ENCODE measurements around the gene TEX54. TPM values are rescaled to one million over a fixed set of nuclear protein-coding genes. Genes with fewer than 3 reads are reported as not detected.

The TEX54 gene
- total and polyA plus RNA-seq, 2 of the 13 experiments (the other 11 are each of a cell fraction or from before 2014, with no cell fraction given) = not detected

DNA sequence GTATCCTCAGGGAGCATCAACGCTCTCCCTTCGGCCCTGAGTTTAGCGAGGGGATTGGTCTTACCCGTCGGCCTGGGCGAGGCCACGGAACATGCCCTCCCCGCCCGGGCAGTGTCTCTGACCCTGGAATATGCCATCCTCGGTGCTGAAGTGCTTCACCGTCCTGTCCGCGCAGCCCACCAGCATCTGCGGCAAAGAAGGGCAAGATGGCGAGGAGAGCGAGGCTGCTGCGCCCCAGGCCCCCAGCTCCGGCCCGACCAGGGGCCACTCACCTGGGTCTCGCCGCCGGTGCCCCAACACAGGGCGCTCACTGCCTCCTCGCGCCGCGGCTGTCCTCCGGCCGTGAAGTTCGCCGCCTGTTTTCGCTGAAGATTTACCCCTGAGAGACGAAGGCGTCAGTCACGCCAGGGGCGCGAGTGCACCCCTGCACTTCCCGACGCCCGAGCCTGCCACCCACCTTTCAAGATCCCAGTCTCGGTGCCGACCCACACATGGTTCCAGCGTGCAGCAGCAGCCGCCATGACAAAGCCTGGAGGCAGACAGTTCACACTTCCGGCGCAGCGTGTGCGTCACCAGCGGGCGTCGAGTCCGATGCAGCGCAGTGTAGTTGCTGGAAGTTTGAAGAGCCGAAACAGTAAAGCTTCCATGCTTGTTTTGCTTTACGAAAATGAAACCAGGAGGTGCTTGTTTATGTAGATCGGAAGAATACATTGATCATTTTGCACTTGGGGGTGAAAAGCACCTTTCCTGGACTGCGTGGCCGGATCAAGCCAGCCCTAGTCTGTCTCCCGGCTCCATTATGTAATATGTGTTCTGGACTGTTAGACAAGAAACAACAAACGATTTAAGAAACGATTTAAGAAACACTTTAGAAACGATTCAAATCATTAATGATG, 6.7 kb upstream of the TEX54 start, which contains the start of gene WDR74 (continued):
- TF ChIP-seq, protein P1, sequence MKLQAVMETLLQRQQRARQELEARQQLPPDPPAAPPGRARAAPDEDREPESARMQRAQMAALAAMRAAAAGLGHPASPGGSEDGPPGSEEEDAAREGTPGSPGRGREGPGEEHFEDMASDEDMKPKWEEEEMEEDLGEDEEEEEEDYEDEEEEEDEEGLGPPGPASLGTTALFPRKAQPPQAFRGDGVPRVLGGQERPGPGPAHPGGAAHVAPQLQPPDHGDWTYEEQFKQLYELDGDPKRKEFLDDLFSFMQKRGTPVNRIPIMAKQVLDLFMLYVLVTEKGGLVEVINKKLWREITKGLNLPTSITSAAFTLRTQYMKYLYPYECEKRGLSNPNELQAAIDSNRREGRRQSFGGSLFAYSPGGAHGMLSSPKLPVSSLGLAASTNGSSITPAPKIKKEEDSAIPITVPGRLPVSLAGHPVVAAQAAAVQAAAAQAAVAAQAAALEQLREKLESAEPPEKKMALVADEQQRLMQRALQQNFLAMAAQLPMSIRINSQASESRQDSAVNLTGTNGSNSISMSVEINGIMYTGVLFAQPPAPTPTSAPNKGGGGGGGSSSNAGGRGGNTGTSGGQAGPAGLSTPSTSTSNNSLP (IDR thresholded peaks at IDR 0.05; ENCODE audit: low read depth, low read length) = no peak
- TF ChIP-seq RNF2 (conservative IDR thresholded peaks at IDR 0.05; ENCODE audit: low read depth) (no peak), FOXP1 (IDR thresholded peaks at IDR 0.05) (no peak), FOXP1 (CRISPR knock-in tag; IDR thresholded peaks at IDR 0.05) (peak; percentile 51; the same call in 1 of the 2 replicates), FOSL2 (CRISPR knock-in tag; IDR thresholded peaks at IDR 0.05) (peak; percentile 75), NFE2L1 (CRISPR knock-in tag; IDR thresholded peaks at IDR 0.05; ENCODE audit: borderline replicate concordance) (no peak), HNF4A (CRISPR knock-in tag; IDR thresholded peaks at IDR 0.05) (peak; percentile 31; the same call in 1 of the 2 replicates), SMC3 (IDR thresholded peaks at IDR 0.05; ENCODE audit: low read length) (no peak), ZNF383 (CRISPR knock-in tag; IDR thresholded peaks at IDR 0.05; ENCODE audit: borderline replicate concordance) (no peak), ZNF776 (CRISPR knock-in tag; IDR thresholded peaks at IDR 0.05) (0 out of 2 replicates have a peak, but pooled peaks have one; percentile 64), REXO4 (CRISPR knock-in tag; IDR thresholded peaks at IDR 0.05; ENCODE audit: borderline replicate concordance) (no peak), RCOR2 (CRISPR knock-in tag; IDR thresholded peaks at IDR 0.05) (peak; percentile 39; the same call in 1 of the 2 replicates), HDAC1 (CRISPR knock-in tag; IDR thresholded peaks at IDR 0.05) (peak; percentile 99), SOX5 (CRISPR knock-in tag; IDR thresholded peaks at IDR 0.05; ENCODE audit: borderline replicate concordance) (peak; percentile 44; the same call in 1 of the 2 replicates), NONO (IDR thresholded peaks at IDR 0.05) (no peak), NONO (CRISPR knock-in tag; conservative IDR thresholded peaks at IDR 0.05) (peak; percentile 88), ZNF660 (CRISPR knock-in tag; IDR thresholded peaks at IDR 0.05; ENCODE audit: borderline replicate concordance, low read depth) (no peak), FIP1L1 (IDR thresholded peaks at IDR 0.05; ENCODE audit: borderline replicate concordance, insufficient read depth, low read depth, low read length) (no peak), ZFP36 (IDR thresholded peaks at IDR 0.05; ENCODE audit: borderline replicate concordance, low read depth, low read length, partially characterized antibody) (no peak), CBX5 (CRISPR knock-in tag; IDR thresholded peaks at IDR 0.05; ENCODE audit: borderline replicate concordance) (peak; percentile 74; the same call in 1 of the 2 replicates), CENPT (CRISPR knock-in tag; IDR thresholded peaks at IDR 0.05; ENCODE audit: low read depth) (no peak), FOXA3 (CRISPR knock-in tag; IDR thresholded peaks at IDR 0.05) (peak; percentile 72)
- TF ChIP-seq, protein P2, sequence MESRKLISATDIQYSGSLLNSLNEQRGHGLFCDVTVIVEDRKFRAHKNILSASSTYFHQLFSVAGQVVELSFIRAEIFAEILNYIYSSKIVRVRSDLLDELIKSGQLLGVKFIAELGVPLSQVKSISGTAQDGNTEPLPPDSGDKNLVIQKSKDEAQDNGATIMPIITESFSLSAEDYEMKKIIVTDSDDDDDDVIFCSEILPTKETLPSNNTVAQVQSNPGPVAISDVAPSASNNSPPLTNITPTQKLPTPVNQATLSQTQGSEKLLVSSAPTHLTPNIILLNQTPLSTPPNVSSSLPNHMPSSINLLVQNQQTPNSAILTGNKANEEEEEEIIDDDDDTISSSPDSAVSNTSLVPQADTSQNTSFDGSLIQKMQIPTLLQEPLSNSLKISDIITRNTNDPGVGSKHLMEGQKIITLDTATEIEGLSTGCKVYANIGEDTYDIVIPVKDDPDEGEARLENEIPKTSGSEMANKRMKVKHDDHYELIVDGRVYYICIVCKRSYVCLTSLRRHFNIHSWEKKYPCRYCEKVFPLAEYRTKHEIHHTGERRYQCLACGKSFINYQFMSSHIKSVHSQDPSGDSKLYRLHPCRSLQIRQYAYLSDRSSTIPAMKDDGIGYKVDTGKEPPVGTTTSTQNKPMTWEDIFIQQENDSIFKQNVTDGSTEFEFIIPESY (CRISPR knock-in tag; IDR thresholded peaks at IDR 0.05) = no peak; the same call in 1 of the 2 replicates
- TF ChIP-seq, protein P3, sequence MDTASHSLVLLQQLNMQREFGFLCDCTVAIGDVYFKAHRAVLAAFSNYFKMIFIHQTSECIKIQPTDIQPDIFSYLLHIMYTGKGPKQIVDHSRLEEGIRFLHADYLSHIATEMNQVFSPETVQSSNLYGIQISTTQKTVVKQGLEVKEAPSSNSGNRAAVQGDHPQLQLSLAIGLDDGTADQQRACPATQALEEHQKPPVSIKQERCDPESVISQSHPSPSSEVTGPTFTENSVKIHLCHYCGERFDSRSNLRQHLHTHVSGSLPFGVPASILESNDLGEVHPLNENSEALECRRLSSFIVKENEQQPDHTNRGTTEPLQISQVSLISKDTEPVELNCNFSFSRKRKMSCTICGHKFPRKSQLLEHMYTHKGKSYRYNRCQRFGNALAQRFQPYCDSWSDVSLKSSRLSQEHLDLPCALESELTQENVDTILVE (CRISPR knock-in tag; IDR thresholded peaks at IDR 0.05) = no peak
- TF ChIP-seq, protein P4, sequence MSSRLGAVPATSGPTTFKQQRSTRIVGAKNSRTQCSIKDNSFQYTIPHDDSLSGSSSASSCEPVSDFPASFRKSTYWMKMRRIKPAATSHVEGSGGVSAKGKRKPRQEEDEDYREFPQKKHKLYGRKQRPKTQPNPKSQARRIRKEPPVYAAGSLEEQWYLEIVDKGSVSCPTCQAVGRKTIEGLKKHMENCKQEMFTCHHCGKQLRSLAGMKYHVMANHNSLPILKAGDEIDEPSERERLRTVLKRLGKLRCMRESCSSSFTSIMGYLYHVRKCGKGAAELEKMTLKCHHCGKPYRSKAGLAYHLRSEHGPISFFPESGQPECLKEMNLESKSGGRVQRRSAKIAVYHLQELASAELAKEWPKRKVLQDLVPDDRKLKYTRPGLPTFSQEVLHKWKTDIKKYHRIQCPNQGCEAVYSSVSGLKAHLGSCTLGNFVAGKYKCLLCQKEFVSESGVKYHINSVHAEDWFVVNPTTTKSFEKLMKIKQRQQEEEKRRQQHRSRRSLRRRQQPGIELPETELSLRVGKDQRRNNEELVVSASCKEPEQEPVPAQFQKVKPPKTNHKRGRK (CRISPR knock-in tag; IDR thresholded peaks at IDR 0.05) = no peak
